ENCODE measurements around the gene CGNL1. TPM values are rescaled to one million over a fixed set of nuclear protein-coding genes. Genes with fewer than 3 reads are reported as not detected.

Gene CGNL1
- total RNA-seq, 1 experiment from 2014 or later = 0.31 TPM

GRCh38 chr15:57532731-57533447, 156.6 kb downstream of the CGNL1 start:
- Histone ChIP-seq H3K27ac (no peak overlapping the region), H2AFZ (no peak overlapping the region), H3K36me3 (ENCODE audit: low read depth) (no peaks in the 10 kb centered on the region), H3F3A (ENCODE audit: insufficient read depth, low read depth) (no peaks in the 10 kb centered on the region), H3K4me3 (no peak overlapping the region), H4K20me1 (ENCODE audit: insufficient read depth) (no peaks in the 10 kb centered on the region), H3K27me3 (ENCODE audit: insufficient read depth, low read depth) (no peaks in the 10 kb centered on the region), H3K9me3 (ENCODE audit: insufficient read depth, low read depth) (no peaks in the 10 kb centered on the region), H3K4me1 (replicated peaks; ENCODE audit: insufficient read depth) (no peaks in the 10 kb centered on the region), H3K4me2 (no peak overlapping the region), H3K9me2 (ENCODE audit: insufficient read depth) (no peaks in the 10 kb centered on the region), H3K79me2 (ENCODE audit: low read depth) (no peaks in the 10 kb centered on the region)
- CTCF ChIA-PET = no interaction called here
- intact Hi-C loops (cut with micrococcal nuclease; ENCODE audit: unreplicated experiment) = no loop called here
- POLR2A ChIA-PET (ENCODE audit: unreplicated experiment) = no interaction called here
- DNase-seq = no peak
- TF ChIP-seq CTCF (conservative IDR thresholded peaks at IDR 0.05) (no peak), EZH2 (IDR thresholded peaks at IDR 0.05; ENCODE audit: low read depth) (no peak)
- no TSS peak for BruUV-seq (replicated peaks)

- no peak overlapping the region for H2AFZ ChIP-seq
- H3K4me2 ChIP-seq = no peak overlapping the region
- no peak overlapping the region for H3K4me3 ChIP-seq
- intact Hi-C loops (cut with micrococcal nuclease; ENCODE audit: unreplicated experiment) = no loop called here
- CTCF ChIA-PET = no interaction called here
- H3K79me2 ChIP-seq (ENCODE audit: low read depth) = no peaks in the 10 kb centered on the region
- no peaks in the 10 kb centered on the region for H3K9me3 ChIP-seq (ENCODE audit: insufficient read depth, low read depth)
- BruUV-seq (replicated peaks) = no TSS peak
- TF ChIP-seq EZH2 (IDR thresholded peaks at IDR 0.05; ENCODE audit: low read depth) = no peak
- no peak for TF ChIP-seq CTCF (conservative IDR thresholded peaks at IDR 0.05)
- POLR2A ChIA-PET (ENCODE audit: unreplicated experiment) = no interaction called here
- H3K27me3 ChIP-seq (ENCODE audit: insufficient read depth, low read depth) = no peaks in the 10 kb centered on the region
- H3F3A ChIP-seq (ENCODE audit: insufficient read depth, low read depth) = no peaks in the 10 kb centered on the region
- H3K36me3 ChIP-seq (ENCODE audit: low read depth) = no peaks in the 10 kb centered on the region
- no peaks in the 10 kb centered on the region for H3K4me1 ChIP-seq (replicated peaks; ENCODE audit: insufficient read depth)
- no peak overlapping the region for H3K27ac ChIP-seq
- DNase-seq = no peak
- H3K9me2 ChIP-seq (ENCODE audit: insufficient read depth) = no peaks in the 10 kb centered on the region
- H4K20me1 ChIP-seq (ENCODE audit: insufficient read depth) = no peaks in the 10 kb centered on the region
These were observed 157.1 kb downstream of the CGNL1 start for GRCh38 chr15:57533448-57533799.

GRCh38 chr15:57534281-57534680, 158.0 kb downstream of the CGNL1 start:
- no peak for TF ChIP-seq EZH2 (IDR thresholded peaks at IDR 0.05; ENCODE audit: low read depth)
- no peak for TF ChIP-seq CTCF (conservative IDR thresholded peaks at IDR 0.05)
- H3K4me3 ChIP-seq = no peak overlapping the region
- CTCF ChIA-PET = interaction anchor here (0.7 kb wide), 1 partner anchor 181 kb away, joined by 3 read pairs; no protein-coding TSS in a partner anchor

More at GRCh38 chr15:57534281-57534680, 158.0 kb downstream of the CGNL1 start:
- no peaks in the 10 kb centered on the region for H3K9me2 ChIP-seq (ENCODE audit: insufficient read depth)
- no peaks in the 10 kb centered on the region for H4K20me1 ChIP-seq (ENCODE audit: insufficient read depth)
- H3K27me3 ChIP-seq (ENCODE audit: insufficient read depth, low read depth) = no peaks in the 10 kb centered on the region
- H3F3A ChIP-seq (ENCODE audit: insufficient read depth, low read depth) = no peaks in the 10 kb centered on the region
- no TSS peak for BruUV-seq (replicated peaks)
- H3K4me1 ChIP-seq (replicated peaks; ENCODE audit: insufficient read depth) = no peaks in the 10 kb centered on the region
- DNase-seq = no peak
- H3K27ac ChIP-seq = no peak overlapping the region
- POLR2A ChIA-PET (ENCODE audit: unreplicated experiment) = no interaction called here
- H2AFZ ChIP-seq = no peak overlapping the region
- no peaks in the 10 kb centered on the region for H3K9me3 ChIP-seq (ENCODE audit: insufficient read depth, low read depth)
- no peaks in the 10 kb centered on the region for H3K79me2 ChIP-seq (ENCODE audit: low read depth)
- no peaks in the 10 kb centered on the region for H3K36me3 ChIP-seq (ENCODE audit: low read depth)
- intact Hi-C loops (cut with micrococcal nuclease; ENCODE audit: unreplicated experiment) = no loop called here
- no peak overlapping the region for H3K4me2 ChIP-seq
